Common myeloid progenitor, CD34-positive (primary cell): ENCODE data around the gene SMOC2.

Experiments
- CTCF ChIA-PET: fragments of 350-600 bp; sonication (Branson Sonifier 250); formaldehyde crosslinking; loops from one replicate; lab custom pipeline; 2021; ENCODE audit warnings: antibody characterized with exemption; lab: Charles Lee
- POLR2A ChIA-PET: fragments of 350-600 bp; sonication (Branson Sonifier 250); formaldehyde crosslinking; loops from one replicate; lab custom pipeline; 2021; ENCODE audit warnings: antibody characterized with exemption; lab: Charles Lee
- DNase-seq, 3 donors: peaks; one replicate each; pipeline versions ENCODE4 v3.0.0 to v3.0.0-alpha.2; 2013
- H3K27ac ChIP-seq, 2 experiments: 1 replicate in 1 of 2; 2 replicates in 1 of 2; pipeline ENCODE4 v1.7.0; 2013; ENCODE audit warnings: inconsistent platforms in 2 of 2, low read length in 2 of 2, mild to moderate bottlenecking in 2 of 2, low read depth in 1 of 2, moderate library complexity in 1 of 2; ENCODE audit not compliant: severe bottlenecking in 2 of 2, insufficient read depth in 1 of 2, poor library complexity in 1 of 2
- H3K27me3 ChIP-seq, 5 experiments: replicated peaks in 2 of 5; 1 replicate in 3 of 5; 2 replicates in 2 of 5; pipeline versions ENCODE4 v1.6.1 to v1.7.0; 2013; ENCODE audit warnings: low read length in 4 of 5, mild to moderate bottlenecking in 2 of 5, moderate library complexity in 2 of 5, inconsistent platforms in 1 of 5; ENCODE audit not compliant: insufficient read depth in 5 of 5, control insufficient read depth in 4 of 5
- H3K36me3 ChIP-seq, 4 experiments: 1 replicate in 2 of 4; 2 replicates in 2 of 4; pipeline versions ENCODE4 v1.6.1 to v1.7.0; 2013; ENCODE audit warnings: low read length in 3 of 4, control low read depth in 1 of 4, mild to moderate bottlenecking in 1 of 4; ENCODE audit not compliant: control insufficient read depth in 4 of 4, insufficient read depth in 4 of 4
- H3K4me1 ChIP-seq, 4 experiments: 1 replicate in 3 of 4; 2 replicates in 1 of 4; pipeline versions ENCODE4 v1.6.1 to v1.7.1; 2013; ENCODE audit warnings: low read length in 3 of 4, mild to moderate bottlenecking in 3 of 4, control low read depth in 1 of 4, inconsistent platforms in 1 of 4, moderate library complexity in 1 of 4; ENCODE audit not compliant: control insufficient read depth in 4 of 4, insufficient read depth in 4 of 4; ENCODE audit errors: control extremely low read depth in 1 of 4
- H3K4me3 ChIP-seq, 7 experiments: 1 replicate in 4 of 7; 2 replicates in 3 of 7; pipeline versions ENCODE4 v1.5.1 to v1.7.0; 2013; ENCODE audit warnings: mild to moderate bottlenecking in 7 of 7, low read length in 6 of 7, moderate library complexity in 6 of 7, inconsistent platforms in 2 of 7, low read depth in 2 of 7, control low read depth in 1 of 7; ENCODE audit not compliant: insufficient read depth in 4 of 7, control insufficient read depth in 1 of 7; ENCODE audit errors: extremely low read depth in 1 of 7
- H3K9me3 ChIP-seq, 5 experiments: 1 replicate in 4 of 5; 2 replicates in 1 of 5; pipeline versions ENCODE4 v1.6.1 to v1.7.1; 2013; ENCODE audit warnings: low read length in 4 of 5, mild to moderate bottlenecking in 2 of 5, inconsistent platforms in 1 of 5, low read depth in 1 of 5, moderate library complexity in 1 of 5; ENCODE audit not compliant: control insufficient read depth in 4 of 5, insufficient read depth in 2 of 5; ENCODE audit errors: control extremely low read depth in 1 of 5
- WGBS: methylation state at CpG from one replicate; pipeline ENCODE4 v1.1.5; 2013; ENCODE audit not compliant: insufficient coverage; 5-methylcytosine and 5-hydroxymethylcytosine counted together

SMOC2 gene

DNA sequence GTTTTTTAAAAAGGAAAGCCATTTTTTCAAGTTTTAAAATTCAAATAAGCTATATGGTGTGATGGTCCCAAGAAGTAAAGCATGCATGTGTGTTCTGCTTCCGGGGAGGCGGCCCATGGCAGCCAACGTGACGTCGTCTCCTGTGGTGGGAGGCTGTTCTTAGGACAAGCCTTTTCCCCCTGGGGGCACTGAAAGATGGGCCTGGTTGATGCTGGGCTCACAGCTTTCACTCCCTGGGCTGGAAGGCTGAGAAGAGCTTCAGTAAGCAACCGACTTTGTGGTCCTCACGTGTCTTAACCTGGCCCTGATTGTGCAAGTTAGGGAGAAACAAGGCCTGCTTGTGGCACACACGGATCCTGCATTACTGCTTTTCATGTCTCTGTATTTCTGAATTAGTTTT, 84.1 kb downstream of the SMOC2 start:
- Histone ChIP-seq H3K9me3 (no peaks in the 10 kb centered on the region), H3K27me3 (peaks cover 0 to 4% (median 0%) of the 10 kb centered on the region in 5 experiments), H3K4me1 (no peaks in the 10 kb centered on the region), H3K36me3 (no peaks in the 10 kb centered on the region), H3K27ac (no peak overlapping the region), H3K4me3 (no peak overlapping the region)
- no peak for DNase-seq
- POLR2A ChIA-PET, result no interaction called here
- CTCF ChIA-PET, result no interaction called here
- 92% methylated on average over 8 of the region's 8 CpGs for WGBS

- H3K9me3 ChIP-seq, result no peaks in the 10 kb centered on the region
- CTCF ChIA-PET, result no interaction called here
- no peak for DNase-seq
- no peak overlapping the region for H3K4me3 ChIP-seq
- H3K27ac ChIP-seq, result no peak overlapping the region
- POLR2A ChIA-PET, result interaction anchor here (0.6 kb wide), 1 partner anchor 69 kb away, joined by 4 read pairs; no protein-coding TSS in a partner anchor
- H3K27me3 ChIP-seq, result peaks cover 0 to 7% (median 0%) of the 10 kb centered on the region in 5 experiments
- WGBS, result 86% methylated on average over 15 of the region's 16 CpGs
- no peaks in the 10 kb centered on the region for H3K36me3 ChIP-seq
- no peaks in the 10 kb centered on the region for H3K4me1 ChIP-seq
These were observed 85.1 kb downstream of the SMOC2 start for GRCh38 chr6:168525926-168526630.

- Histone ChIP-seq H3K27me3 (peaks cover 0 to 10% (median 0%) of the 10 kb centered on the region in 5 experiments), H3K4me3 (no peak overlapping the region), H3K27ac (no peak overlapping the region), H3K9me3 (no peaks in the 10 kb centered on the region), H3K36me3 (no peaks in the 10 kb centered on the region), H3K4me1 (no peaks in the 10 kb centered on the region)
- ChIA-PET POLR2A (interaction anchor here (0.6 kb wide), 1 partner anchor 68 kb away, joined by 4 read pairs; no protein-coding TSS in a partner anchor), CTCF (no interaction called here)
- 97% methylated on average over 7 of the region's 8 CpGs for WGBS
- no peak for DNase-seq
These were observed 85.9 kb downstream of the SMOC2 start for GRCh38 chr6:168526841-168527281.

- DNase-seq, result no peak
- H3K4me3 ChIP-seq, result no peak overlapping the region
- H3K36me3 ChIP-seq, result no peaks in the 10 kb centered on the region
- H3K27ac ChIP-seq, result no peak overlapping the region
- peaks cover 0 to 10% (median 0%) of the 10 kb centered on the region in 5 experiments for H3K27me3 ChIP-seq
- no peaks in the 10 kb centered on the region for H3K4me1 ChIP-seq
- 83% methylated on average over 22 of the region's 25 CpGs for WGBS
- H3K9me3 ChIP-seq, result no peaks in the 10 kb centered on the region
- ChIA-PET POLR2A (no interaction called here), CTCF (no interaction called here)
These were observed 86.6 kb downstream of the SMOC2 start for GRCh38 chr6:168527451-168528210.

GRCh38 chr6:168528474-168529095, 87.6 kb downstream of the SMOC2 start:
- Histone ChIP-seq H3K27ac (no peak overlapping the region), H3K36me3 (no peaks in the 10 kb centered on the region), H3K27me3 (peaks cover 0 to 10% (median 0%) of the 10 kb centered on the region in 5 experiments), H3K9me3 (no peaks in the 10 kb centered on the region), H3K4me1 (no peaks in the 10 kb centered on the region), H3K4me3 (no peak overlapping the region)
- CTCF ChIA-PET, result no interaction called here
- POLR2A ChIA-PET, result no interaction called here
- 100% methylated on average over 2 of the region's 3 CpGs for WGBS
- no peak for DNase-seq

DNA sequence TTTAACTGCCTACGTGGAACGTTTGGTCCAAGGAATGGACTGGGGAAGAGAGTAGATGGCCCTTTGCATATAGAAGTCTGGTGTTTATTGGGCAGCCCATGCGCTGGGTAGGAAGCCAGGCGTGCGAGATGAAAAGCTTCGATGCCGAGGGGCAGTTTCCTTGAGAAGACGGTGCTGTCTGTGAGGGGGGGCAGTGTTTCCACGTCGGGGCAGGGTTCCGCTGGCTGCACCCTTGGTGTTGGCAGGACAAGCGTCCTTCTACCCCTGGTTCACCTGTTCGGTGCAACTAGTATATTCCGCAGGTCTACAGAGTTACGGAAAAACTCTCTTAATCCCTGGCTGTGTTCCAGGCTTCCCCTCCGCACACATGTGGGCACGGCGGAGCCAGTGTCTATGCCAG, 88.2 kb downstream of the SMOC2 start:
- no peak overlapping the region for H3K4me3 ChIP-seq
- CTCF ChIA-PET, result no interaction called here
- DNase-seq, result no peak
- no peaks in the 10 kb centered on the region for H3K9me3 ChIP-seq
- H3K27me3 ChIP-seq, result peaks cover 0 to 10% (median 0%) of the 10 kb centered on the region in 5 experiments
- H3K4me1 ChIP-seq, result no peaks in the 10 kb centered on the region
- POLR2A ChIA-PET, result no interaction called here
- H3K36me3 ChIP-seq, result no peaks in the 10 kb centered on the region
- 95% methylated on average over 16 of the region's 18 CpGs for WGBS
- H3K27ac ChIP-seq, result no peak overlapping the region
